CD14-positive monocyte (primary cell): ENCODE results near the gene FXYD3. TPM values are rescaled to one million over a fixed set of nuclear protein-coding genes. Genes with fewer than 3 reads are reported as not detected.

Source experiments
- DNase-seq, 3 donors: peaks; one replicate each; pipeline ENCODE4 v3.0.0-alpha.2; 2011 to 2022
- H2AFZ ChIP-seq: 2 replicates; pipeline ENCODE4 v1.6.0; 2012; ENCODE audit warnings: mild to moderate bottlenecking, low read depth, low read length, inconsistent platforms; ENCODE audit not compliant: insufficient read depth, poor library complexity, severe bottlenecking
- H3K27ac ChIP-seq, 2 donors: 1 replicate in 1 of 2; 2 replicates in 1 of 2; pipeline ENCODE4 v1.5.1; 2012 to 2013; ENCODE audit warnings: low read length in 2 of 2, control low read depth in 1 of 2, inconsistent platforms in 1 of 2, low read depth in 1 of 2, mild to moderate bottlenecking in 1 of 2
- H3K27me3 ChIP-seq, 2 donors: one replicate each; pipeline versions ENCODE4 v1.6.0 to v1.6.1; 2011 to 2013; ENCODE audit warnings: low read length in 2 of 2; ENCODE audit not compliant: control insufficient read depth in 2 of 2, insufficient read depth in 2 of 2
- H3K36me3 ChIP-seq, 2 donors: replicated peaks in 1 of 2; 1 replicate in 1 of 2; 2 replicates in 1 of 2; pipeline versions ENCODE4 v1.5.1 to v1.6.1; 2012 to 2013; ENCODE audit warnings: low read length in 2 of 2, control low read depth in 1 of 2, inconsistent platforms in 1 of 2, mild to moderate bottlenecking in 1 of 2; ENCODE audit not compliant: insufficient read depth in 2 of 2, control insufficient read depth in 1 of 2
- H3K4me1 ChIP-seq, 2 donors: 1 replicate in 1 of 2; 2 replicates in 1 of 2; pipeline versions ENCODE4 v1.5.1 to v1.6.1; 2012 to 2013; ENCODE audit warnings: low read length in 2 of 2, control low read depth in 1 of 2, inconsistent platforms in 1 of 2, mild to moderate bottlenecking in 1 of 2, moderate library complexity in 1 of 2; ENCODE audit not compliant: insufficient read depth in 2 of 2, control insufficient read depth in 1 of 2
- H3K4me2 ChIP-seq: replicated peaks from 2 replicates; pipeline ENCODE3; 2012; ENCODE audit warnings: low read length, moderate library complexity, mild to moderate bottlenecking; ENCODE audit not compliant: poor library complexity, severe bottlenecking; ENCODE audit errors: extremely low read depth
- H3K4me3 ChIP-seq, 3 experiments: fragments of 200-600 bp in 1 of 3; sonication (generic) in 1 of 3; replicated peaks in 1 of 3; 1 replicate in 2 of 3; 2 replicates in 1 of 3; pipeline ENCODE4 v1.5.1; 2011 to 2013; ENCODE audit warnings: low read length in 3 of 3, mild to moderate bottlenecking in 3 of 3, control low read depth in 2 of 3, low read depth in 2 of 3, inconsistent platforms in 1 of 3, moderate library complexity in 1 of 3
- H3K79me2 ChIP-seq: 2 replicates; pipeline ENCODE4 v1.6.0; 2012; ENCODE audit warnings: mild to moderate bottlenecking, control low read depth, inconsistent platforms, low read length, moderate library complexity; ENCODE audit not compliant: insufficient read depth
- H3K9ac ChIP-seq: 2 replicates; pipeline ENCODE4 v1.6.0; 2017; ENCODE audit warnings: low read length, mild to moderate bottlenecking; ENCODE audit not compliant: insufficient read depth, poor library complexity, severe bottlenecking
- H3K9me3 ChIP-seq, 2 donors: replicated peaks in 1 of 2; 1 replicate in 1 of 2; 2 replicates in 1 of 2; pipeline versions ENCODE4 v1.5.1 to v1.6.1; 2012 to 2013; ENCODE audit warnings: low read length in 2 of 2, control low read depth in 1 of 2; ENCODE audit not compliant: control insufficient read depth in 1 of 2, insufficient read depth in 1 of 2
- H4K20me1 ChIP-seq: 2 replicates; pipeline ENCODE4 v1.6.0; 2012; ENCODE audit warnings: mild to moderate bottlenecking, low read length, control low read depth, moderate library complexity; ENCODE audit not compliant: insufficient read depth
- H3K27ac Mint-ChIP-seq, 7 donors: one replicate each; pipeline ENCODE4 v1.8.0; 2020; ENCODE audit warnings: mild to moderate bottlenecking in 7 of 7, mixed read lengths in 7 of 7, moderate library complexity in 6 of 7, inconsistent platforms in 2 of 7
- H3K27me3 Mint-ChIP-seq, 3 donors: one replicate each; pipeline ENCODE4 v1.8.0; 2021 to 2022; ENCODE audit warnings: low read depth in 3 of 3, mild to moderate bottlenecking in 3 of 3, mixed read lengths in 3 of 3, moderate library complexity in 3 of 3, inconsistent platforms in 1 of 3
- H3K36me3 Mint-ChIP-seq, 2 donors: one replicate each; pipeline ENCODE4 v1.8.0; 2020; ENCODE audit warnings: mixed read lengths in 2 of 2, inconsistent platforms in 1 of 2, mild to moderate bottlenecking in 1 of 2
- H3K4me1 Mint-ChIP-seq: one replicate; pipeline ENCODE4 v1.8.0; 2020; ENCODE audit warnings: mild to moderate bottlenecking, mixed read lengths
- H3K4me3 Mint-ChIP-seq, 2 donors: one replicate each; pipeline ENCODE4 v1.8.0; 2020; ENCODE audit warnings: mild to moderate bottlenecking in 2 of 2, mixed read lengths in 2 of 2, moderate library complexity in 1 of 2
- H3K9me3 Mint-ChIP-seq, 7 donors: one replicate each; pipeline ENCODE4 v1.8.0; 2020 to 2022; ENCODE audit warnings: mixed read lengths in 7 of 7, mild to moderate bottlenecking in 6 of 7, moderate library complexity in 6 of 7, inconsistent platforms in 2 of 7
- CTCF ChIP-seq: fragments of 200-600 bp; IDR thresholded peaks from one replicate; pipeline ENCODE4 v1.8.0; 2022; ENCODE audit warnings: antibody characterized with exemption, mild to moderate bottlenecking
- WGBS: methylation state at CpG from one replicate; pipeline ENCODE4 v1.1.5; 2013; ENCODE audit warnings: missing lambda C conversion rate; ENCODE audit not compliant: insufficient coverage; 5-methylcytosine and 5-hydroxymethylcytosine counted together
- intact Hi-C, 2 donors: fragments of 100-400 bp; cut with micrococcal nuclease; formaldehyde crosslinking; loops; one replicate each; pipeline versions ENCODE4 v1.15.0 to v1.15.1; 2023
- polyA plus RNA-seq, 3 donors: library from polyadenylated mRNA; depleted of rRNA in 1 of 3; unstranded in 2 of 3; stranded (reverse) in 1 of 3; fragments of 300-500 nt in 2 of 3; fragments of >200 nt in 1 of 3; fragmentation: Illumina TruSeq in 2 of 3; gene quantifications; 1 replicate in 2 of 3; 2 replicates in 1 of 3; pipeline ENCODE4 v1.2.3, GENCODE V29; 2012 to 2021

Gene FXYD3
- polyA plus RNA-seq, 3 donors = not detected

GRCh38 chr19:35095667-35096368, 19.8 kb upstream of the FXYD3 start:
- no peaks in the 10 kb centered on the region for H3K4me1 Mint-ChIP-seq
- Histone ChIP-seq H3K4me1 (no peaks in the 10 kb centered on the region), H3K4me3 (no peak overlapping the region), H3K27ac (no peak overlapping the region), H3K9ac (no peak overlapping the region), H3K36me3 (no peaks in the 10 kb centered on the region), H3K4me2 (no peak overlapping the region), H3K27me3 (peaks cover 0 to 3% of the 10 kb centered on the region in 2 donors), H3K9me3 (no peaks in the 10 kb centered on the region), H3K79me2 (no peaks in the 10 kb centered on the region), H4K20me1 (no peaks in the 10 kb centered on the region), H2AFZ (no peak overlapping the region)
- H3K27ac Mint-ChIP-seq = no peak overlapping the region
- peaks cover 0 to 2% (median 0%) of the 10 kb centered on the region in 7 donors for H3K9me3 Mint-ChIP-seq
- WGBS = 89% methylated on average over 8 of the region's 8 CpGs
- intact Hi-C loops = no loop called here
- H3K27me3 Mint-ChIP-seq = peaks cover 5 to 6% (median 5%) of the 10 kb centered on the region in 3 donors
- TF ChIP-seq CTCF = no peak
- DNase-seq = no peak
- no peak overlapping the region for H3K4me3 Mint-ChIP-seq
- H3K36me3 Mint-ChIP-seq = no peaks in the 10 kb centered on the region

- H3K36me3 ChIP-seq = no peaks in the 10 kb centered on the region
- no peaks in the 10 kb centered on the region for H3K9me3 ChIP-seq
- H3K79me2 ChIP-seq = no peaks in the 10 kb centered on the region
- H3K27me3 ChIP-seq = no peaks in the 10 kb centered on the region
- Mint-ChIP-seq H3K9me3 (peaks cover 0 to 2% (median 0%) of the 10 kb centered on the region in 7 donors), H3K27ac (no peak overlapping the region), H3K4me1 (no peaks in the 10 kb centered on the region), H3K27me3 (peaks cover 0 to 5% (median 2%) of the 10 kb centered on the region in 3 donors), H3K36me3 (no peaks in the 10 kb centered on the region), H3K4me3 (no peak overlapping the region)
- no peaks in the 10 kb centered on the region for H3K4me1 ChIP-seq
- H3K27ac ChIP-seq = no peak overlapping the region
- H3K9ac ChIP-seq = no peak overlapping the region
- intact Hi-C loops = no loop called here
- H3K4me2 ChIP-seq = no peak overlapping the region
- H3K4me3 ChIP-seq = no peak overlapping the region
- 92% methylated on average over 24 of the region's 29 CpGs for WGBS
- TF ChIP-seq CTCF = no peak
- no peaks in the 10 kb centered on the region for H4K20me1 ChIP-seq
- H2AFZ ChIP-seq = no peak overlapping the region
- DNase-seq = no peak
These were observed 17.1 kb upstream of the FXYD3 start for GRCh38 chr19:35098413-35099049.
